A673 (cell line): Measurements from ENCODE around the gene OPTC. TPM values are rescaled to one million over a fixed set of nuclear protein-coding genes. Genes with fewer than 3 reads are reported as not detected.
"Not testable (repeated sequence)": the region's sequence is repeated elsewhere in the genome, so short reads cannot be mapped to it uniquely, and the experiment has no call there.

ENCODE experiments used
- BruUV-seq: library from RNA; stranded (reverse); fragments of 400-500 nt; replicated peaks from 2 replicates; lab custom pipeline; 2021; lab: Mats Ljungman, UMichigan
- CTCF ChIA-PET: fragments of 300-600 bp; sonication (Branson Sonifier 250); formaldehyde crosslinking; loops from one replicate; lab custom pipeline; 2022; ENCODE audit warnings: antibody characterized with exemption; lab: Charles Lee
- POLR2A ChIA-PET: fragments of 300-600 bp; sonication (Branson Sonifier 250); formaldehyde crosslinking; loops from one replicate; lab custom pipeline; 2022; ENCODE audit warnings: antibody characterized with exemption; ENCODE audit not compliant: low non-redundant PET; lab: Charles Lee
- DNase-seq: peaks from one replicate; pipeline ENCODE4 v3.0.0-alpha.2; 2015; ENCODE audit warnings: low spot score
- H3K27ac ChIP-seq: fragments of 200-600 bp; sonication (generic); 2 replicates; pipeline ENCODE4 v1.5.1; 2016; ENCODE audit warnings: mixed run types, low read depth, mild to moderate bottlenecking, mixed read lengths, antibody characterized with exemption, low read length; ENCODE audit not compliant: poor library complexity, severe bottlenecking
- H3K27me3 ChIP-seq: fragments of 200-600 bp; sonication (generic); replicated peaks from 2 replicates; pipeline ENCODE4 v1.6.1; 2017; ENCODE audit warnings: mixed run types, low read depth, mild to moderate bottlenecking, mixed read lengths, antibody characterized with exemption, low read length; ENCODE audit not compliant: insufficient read depth, poor library complexity
- H3K36me3 ChIP-seq: fragments of 200-600 bp; sonication (generic); 2 replicates; pipeline ENCODE4 v1.6.1; 2016; ENCODE audit warnings: mixed run types, mild to moderate bottlenecking, mixed read lengths, antibody characterized with exemption, low read length; ENCODE audit not compliant: insufficient read depth, poor library complexity, severe bottlenecking
- H3K4me1 ChIP-seq: fragments of 200-600 bp; sonication (generic); 2 replicates; pipeline ENCODE4 v1.6.1; 2017; ENCODE audit warnings: mixed run types, mild to moderate bottlenecking, mixed read lengths, antibody characterized with exemption, low read length; ENCODE audit not compliant: insufficient read depth, poor library complexity, severe bottlenecking
- H3K4me3 ChIP-seq: fragments of 200-600 bp; sonication (generic); 2 replicates; pipeline ENCODE4 v1.5.1; 2016; ENCODE audit warnings: low read depth, mixed run types, mild to moderate bottlenecking, mixed read lengths, low read length; ENCODE audit not compliant: poor library complexity, severe bottlenecking
- H3K9me3 ChIP-seq: fragments of 200-600 bp; sonication (generic); 2 replicates; pipeline ENCODE4 v1.6.1; 2016; ENCODE audit warnings: mixed run types, low read depth, mild to moderate bottlenecking, mixed read lengths, antibody characterized with exemption, low read length; ENCODE audit not compliant: poor library complexity, severe bottlenecking
- CTCF ChIP-seq: fragments of 300-800, 200-600 bp; sonication (generic); conservative IDR thresholded peaks from 2 replicates; pipeline ENCODE4 v1.5.1; 2017; ENCODE audit warnings: low read depth, mild to moderate bottlenecking, antibody characterized with exemption, low read length, moderate library complexity, mixed read lengths
- EZH2 ChIP-seq: fragments of 200-600 bp; sonication (generic); IDR thresholded peaks from 2 replicates; pipeline ENCODE4 v1.6.1; 2017; ENCODE audit warnings: borderline replicate concordance, low read depth, mild to moderate bottlenecking, mixed read lengths, antibody characterized with exemption, low read length; ENCODE audit not compliant: poor library complexity, severe bottlenecking
- intact Hi-C: fragments of 100-400 bp; cut with micrococcal nuclease; formaldehyde crosslinking; loops from one replicate; pipeline ENCODE4 v1.10.0; 2022; ENCODE audit not compliant: unreplicated experiment
- total RNA-seq: library from RNA; stranded (reverse); gene quantifications from 2 replicates; pipeline ENCODE4 v1.2.3, GENCODE V29; 2021

The OPTC gene
- total RNA-seq, 1 experiment from 2014 or later, result not detected

- POLR2A ChIA-PET, result no interaction called here
- no peaks in the 10 kb centered on the region for H3K27me3 ChIP-seq
- BruUV-seq, result no TSS peak
These were observed 23.0 kb downstream of the OPTC start for GRCh38 chr1:203516906-203517305.

GRCh38 chr1:203517426-203518110, 23.6 kb downstream of the OPTC start:
- ChIA-PET POLR2A (no interaction called here), CTCF (interaction anchor here (0.6 kb wide), 1 partner anchor 177 kb away, joined by 3 read pairs; no protein-coding TSS in a partner anchor)
- DNase-seq, result no peak
- intact Hi-C loops, result no loop called here
- no peaks in the 10 kb centered on the region for H3K36me3 ChIP-seq
- H3K9me3 ChIP-seq, result no peaks in the 10 kb centered on the region
- no peak overlapping the region for H3K4me3 ChIP-seq
- no peaks in the 10 kb centered on the region for H3K27me3 ChIP-seq
- no peak for TF ChIP-seq CTCF
- H3K27ac ChIP-seq, result no peak overlapping the region
- BruUV-seq, result no TSS peak
- peaks cover 17% of the 10 kb centered on the region for H3K4me1 ChIP-seq

More at GRCh38 chr1:203516906-203517305, 23.0 kb downstream of the OPTC start:
- CTCF ChIA-PET, result no interaction called here
- Histone ChIP-seq H3K9me3 (no peaks in the 10 kb centered on the region), H3K4me3 (no peak overlapping the region), H3K4me1 (peaks cover 10% of the 10 kb centered on the region), H3K27ac (no peak overlapping the region), H3K36me3 (no peaks in the 10 kb centered on the region)
- TF ChIP-seq CTCF (no peak), EZH2 (no peak)
- DNase-seq, result no peak
- intact Hi-C loops, result no loop called here

GRCh38 chr1:203518139-203518538, 24.2 kb downstream of the OPTC start:
- CTCF ChIA-PET, result interaction anchor here (0.6 kb wide), 1 partner anchor 178 kb away, joined by 3 read pairs; no protein-coding TSS in a partner anchor
- POLR2A ChIA-PET, BruUV-seq: not testable (repeated sequence)

GRCh38 chr1:203518541-203518940, 24.6 kb downstream of the OPTC start:
- ChIA-PET CTCF (no interaction called here), POLR2A (no interaction called here)
- peaks cover 22% of the 10 kb centered on the region for H3K4me1 ChIP-seq
- H3K36me3 ChIP-seq, result no peaks in the 10 kb centered on the region
- no peak overlapping the region for H3K4me3 ChIP-seq
- intact Hi-C loops, result no loop called here
- DNase-seq, result no peak
- H3K9me3 ChIP-seq, result no peaks in the 10 kb centered on the region
- no TSS peak for BruUV-seq
- TF ChIP-seq CTCF, result no peak
- no peak for TF ChIP-seq EZH2
- H3K27ac ChIP-seq, result no peak overlapping the region
- no peaks in the 10 kb centered on the region for H3K27me3 ChIP-seq

More at GRCh38 chr1:203518139-203518538, 24.2 kb downstream of the OPTC start:
- peaks cover 22% of the 10 kb centered on the region for H3K4me1 ChIP-seq
- H3K27ac ChIP-seq, H3K27me3 ChIP-seq, H3K4me3 ChIP-seq, intact Hi-C loops, H3K9me3 ChIP-seq, H3K36me3 ChIP-seq, DNase-seq: not testable (repeated sequence)
